HG03103 (cell line): ENCODE measurements around the gene VPS50.

Experiments
- ATAC-seq: cut with Tn5 transposase; IDR thresholded peaks from one replicate; pipeline ENCODE4 v1.9.1; 2021; ENCODE audit warnings: low read depth; ENCODE audit not compliant: unreplicated experiment

The VPS50 gene

GRCh38 chr7:93399642-93400041, 167.5 kb downstream of the VPS50 start:
- no peak for ATAC-seq

GRCh38 chr7:93402944-93403343, 170.8 kb downstream of the VPS50 start:
- ATAC-seq: no peak

- ATAC-seq: no peak
Measured at GRCh38 chr7:93407239-93407638, 175.1 kb downstream of the VPS50 start.

- ATAC-seq: no peak
Measured at GRCh38 chr7:93409324-93409723, 177.2 kb downstream of the VPS50 start.
